ENCODE measurements around the gene MDH2.
"Not testable (repeated sequence)": the region's sequence is repeated elsewhere in the genome, so short reads cannot be mapped to it uniquely, and the experiment has no call there.

The MDH2 gene

GRCh38 chr7:76053461-76053860 lies 5.6 kb downstream of the MDH2 start:
- ChIA-PET POLR2A (no interaction called here), CTCF (interaction anchor here (1.1 to 1.4 kb wide), 4 partner anchors 10 to 261 kb away, joined by 3 to 4 read pairs (median 3); no protein-coding TSS in a partner anchor)
- no peak for DNase-seq (ENCODE audit: extremely low spot score)
- no peak for TF ChIP-seq CTCF (IDR thresholded peaks at IDR 0.05; ENCODE audit: control extremely low read depth, extremely low read depth, low read depth, missing control alignments)

GRCh38 chr7:76054123-76055120 lies 6.5 kb downstream of the MDH2 start:
- CTCF ChIA-PET = interaction anchor here (1.1 to 1.4 kb wide), 3 partner anchors 10 to 16 kb away, joined by 3 to 4 read pairs (median 3); no protein-coding TSS in a partner anchor
- no peak for DNase-seq (ENCODE audit: extremely low spot score)
- POLR2A ChIA-PET = no interaction called here

GRCh38 chr7:76056241-76056640 lies 8.3 kb downstream of the MDH2 start:
- TF ChIP-seq CTCF (IDR thresholded peaks at IDR 0.05; ENCODE audit: control extremely low read depth, extremely low read depth, low read depth, missing control alignments) = no peak
- ChIA-PET POLR2A (interaction anchor here (0.6 kb wide), 1 partner anchor 144 kb away, joined by 4 read pairs; no protein-coding TSS in a partner anchor), CTCF (interaction anchor here (1.1 to 1.5 kb wide), 2 partner anchors 36 to 207 kb away, joined by 3 to 5 read pairs; no protein-coding TSS in a partner anchor)
- no peak for DNase-seq (ENCODE audit: extremely low spot score)

More at GRCh38 chr7:76054123-76055120, 6.5 kb downstream of the MDH2 start:
- TF ChIP-seq CTCF (IDR thresholded peaks at IDR 0.05; ENCODE audit: control extremely low read depth, extremely low read depth, low read depth, missing control alignments) = no peak

- CTCF ChIA-PET = no interaction called here
- POLR2A ChIA-PET = no interaction called here
- no peak for TF ChIP-seq CTCF (IDR thresholded peaks at IDR 0.05; ENCODE audit: control extremely low read depth, extremely low read depth, low read depth, missing control alignments)
- no peak for DNase-seq (ENCODE audit: extremely low spot score)
These were observed 9.4 kb downstream of the MDH2 start for GRCh38 chr7:76057103-76057812.

GRCh38 chr7:76057813-76058145 lies 9.9 kb downstream of the MDH2 start:
- no peak for TF ChIP-seq CTCF (IDR thresholded peaks at IDR 0.05; ENCODE audit: control extremely low read depth, extremely low read depth, low read depth, missing control alignments)
- POLR2A ChIA-PET = no interaction called here
- no peak for DNase-seq (ENCODE audit: extremely low spot score)
- CTCF ChIA-PET = no interaction called here

- ChIA-PET POLR2A (interaction anchor here (0.6 kb wide), 1 partner anchor 12 kb away, joined by 4 read pairs; no protein-coding TSS in a partner anchor), CTCF (interaction anchor here (1.2 kb wide), 1 partner anchor 192 kb away, joined by 4 read pairs; no protein-coding TSS in a partner anchor)
- not testable (repeated sequence) for DNase-seq (ENCODE audit: extremely low spot score)
These were observed 10.8 kb downstream of the MDH2 start for GRCh38 chr7:76058745-76059144.

Measured in GM10248 (cell line).